ENCODE data around the gene CEP120.

GRCh38 chr5:123389794-123390193 is 33.4 kb downstream of the CEP120 start:
- TF ChIP-seq CTCF (IDR thresholded peaks at IDR 0.05) = no peak
- TF ChIP-seq POLR2AphosphoS5 (IDR thresholded peaks at IDR 0.05) = no peak
- TF ChIP-seq POLR2A (IDR thresholded peaks at IDR 0.05) = no peak

Measured in prostate gland (tissue), 2 donors.